ENCODE data around the gene VPS36.

VPS36 gene

GRCh38 chr13:52459668-52460067, 9.2 kb upstream of the VPS36 start:
- TF ChIP-seq CTCF (IDR thresholded peaks at IDR 0.05; ENCODE audit: extremely low read depth, insufficient read depth, missing control alignments): no peak
- no peak for DNase-seq (ENCODE audit: low spot score)
- in situ Hi-C loops (cut with MboI; ENCODE audit: low pct_unique_long_range_greater_than_20kb, low sequenced_read_pairs, unreplicated experiment): no loop called here

GRCh38 chr13:52455677-52456041, 5.2 kb upstream of the VPS36 start:
- in situ Hi-C loops (cut with MboI; ENCODE audit: low pct_unique_long_range_greater_than_20kb, low sequenced_read_pairs, unreplicated experiment): no loop called here
- no peak for TF ChIP-seq CTCF (IDR thresholded peaks at IDR 0.05; ENCODE audit: extremely low read depth, insufficient read depth, missing control alignments)
- peak; percentile 76 for DNase-seq (ENCODE audit: low spot score)

GRCh38 chr13:52454820-52455676, 4.6 kb upstream of the VPS36 start, which contains the start of gene CKAP2:
CKAP2 (plus strand) TSS chr13:52455478; CDS start chr13:52455557, 79 bp downstream.
- TF ChIP-seq CTCF (IDR thresholded peaks at IDR 0.05; ENCODE audit: extremely low read depth, insufficient read depth, missing control alignments): no peak
- DNase-seq (ENCODE audit: low spot score): peak; percentile 96
- in situ Hi-C loops (cut with MboI; ENCODE audit: low pct_unique_long_range_greater_than_20kb, low sequenced_read_pairs, unreplicated experiment): no loop called here

GRCh38 chr13:52454459-52454819, 4.0 kb upstream of the VPS36 start:
- peak; percentile 60 for DNase-seq (ENCODE audit: low spot score)
- in situ Hi-C loops (cut with MboI; ENCODE audit: low pct_unique_long_range_greater_than_20kb, low sequenced_read_pairs, unreplicated experiment): no loop called here
- TF ChIP-seq CTCF (IDR thresholded peaks at IDR 0.05; ENCODE audit: extremely low read depth, insufficient read depth, missing control alignments): no peak

GRCh38 chr13:52452470-52452869, 2.0 kb upstream of the VPS36 start:
- no peak for TF ChIP-seq CTCF (IDR thresholded peaks at IDR 0.05; ENCODE audit: extremely low read depth, insufficient read depth, missing control alignments)
- in situ Hi-C loops (cut with MboI; ENCODE audit: low pct_unique_long_range_greater_than_20kb, low sequenced_read_pairs, unreplicated experiment): no loop called here
- no peak for DNase-seq (ENCODE audit: low spot score)

GRCh38 chr13:52451135-52451804, 836 bp upstream of the VPS36 start:
- in situ Hi-C loops (cut with MboI; ENCODE audit: low pct_unique_long_range_greater_than_20kb, low sequenced_read_pairs, unreplicated experiment): no loop called here
- no peak for TF ChIP-seq CTCF (IDR thresholded peaks at IDR 0.05; ENCODE audit: extremely low read depth, insufficient read depth, missing control alignments)
- no peak for DNase-seq (ENCODE audit: low spot score)
